OCI-LY1 (cell line): ENCODE results near the gene ESPL1.

Experiments
- EZH2 ChIP-seq: fragments of 200-600 bp; sonication (generic), shearing (Covaris generic); IDR thresholded peaks from 2 replicates; pipeline ENCODE4 v1.8.0; 2017; ENCODE audit warnings: borderline replicate concordance, mixed run types, mild to moderate bottlenecking, antibody characterized with exemption, low read length, moderate library complexity, mixed read lengths
- TF ChIP-seq, protein P1 (sequence below): fragments of 200-600 bp; sonication (generic), shearing (Covaris generic); IDR thresholded peaks from 2 replicates; pipeline ENCODE4 v1.5.1; 2017; ENCODE audit warnings: mild to moderate bottlenecking, antibody characterized with exemption, low read length, moderate library complexity, mixed read lengths

DNA sequence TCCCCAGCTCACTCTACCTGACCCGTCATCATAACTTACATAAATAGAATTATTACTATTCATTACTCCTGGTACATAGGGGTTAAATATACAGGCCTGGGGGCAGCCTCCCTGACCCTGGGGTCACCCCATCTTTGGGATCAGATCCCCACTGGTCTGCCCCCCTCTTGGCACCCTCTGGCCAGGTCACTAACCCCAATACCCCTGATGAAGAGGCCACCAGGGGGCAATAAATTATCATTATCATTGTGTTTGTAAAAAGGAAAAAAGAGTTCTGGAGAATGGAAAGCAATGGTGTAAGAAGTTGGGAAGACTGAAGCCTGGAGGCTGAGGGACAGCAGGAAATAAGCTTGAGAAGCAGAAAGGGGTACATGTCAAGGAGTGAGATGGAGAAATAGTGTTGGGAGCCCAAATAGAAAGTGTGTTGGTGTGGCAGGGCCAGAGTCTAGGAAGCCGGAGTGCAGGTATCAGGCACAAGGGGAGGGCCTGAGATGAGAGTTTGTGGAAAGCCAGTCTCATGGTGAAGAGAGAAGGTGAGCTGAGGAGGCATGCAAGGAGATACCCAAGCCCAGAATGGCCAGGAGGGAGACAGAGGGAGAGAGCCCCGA, 59.4 kb downstream of the ESPL1 start:
- TF ChIP-seq, protein P1, sequence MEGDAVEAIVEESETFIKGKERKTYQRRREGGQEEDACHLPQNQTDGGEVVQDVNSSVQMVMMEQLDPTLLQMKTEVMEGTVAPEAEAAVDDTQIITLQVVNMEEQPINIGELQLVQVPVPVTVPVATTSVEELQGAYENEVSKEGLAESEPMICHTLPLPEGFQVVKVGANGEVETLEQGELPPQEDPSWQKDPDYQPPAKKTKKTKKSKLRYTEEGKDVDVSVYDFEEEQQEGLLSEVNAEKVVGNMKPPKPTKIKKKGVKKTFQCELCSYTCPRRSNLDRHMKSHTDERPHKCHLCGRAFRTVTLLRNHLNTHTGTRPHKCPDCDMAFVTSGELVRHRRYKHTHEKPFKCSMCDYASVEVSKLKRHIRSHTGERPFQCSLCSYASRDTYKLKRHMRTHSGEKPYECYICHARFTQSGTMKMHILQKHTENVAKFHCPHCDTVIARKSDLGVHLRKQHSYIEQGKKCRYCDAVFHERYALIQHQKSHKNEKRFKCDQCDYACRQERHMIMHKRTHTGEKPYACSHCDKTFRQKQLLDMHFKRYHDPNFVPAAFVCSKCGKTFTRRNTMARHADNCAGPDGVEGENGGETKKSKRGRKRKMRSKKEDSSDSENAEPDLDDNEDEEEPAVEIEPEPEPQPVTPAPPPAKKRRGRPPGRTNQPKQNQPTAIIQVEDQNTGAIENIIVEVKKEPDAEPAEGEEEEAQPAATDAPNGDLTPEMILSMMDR, result peak; percentile 57
- no peak for TF ChIP-seq EZH2
